CD4-positive, alpha-beta T cell treated with Interleukin-1 beta for 1 hour (primary cell): ENCODE results near the gene DTNBP1.
"Not testable (repeated sequence)": the region's sequence is repeated elsewhere in the genome, so short reads cannot be mapped to it uniquely, and the experiment has no call there.

Experiments
- DNase-seq, 2 donors: peaks; one replicate each; pipeline ENCODE4 v3.0.0-alpha.2; 2020 to 2022

The DTNBP1 gene

DNA sequence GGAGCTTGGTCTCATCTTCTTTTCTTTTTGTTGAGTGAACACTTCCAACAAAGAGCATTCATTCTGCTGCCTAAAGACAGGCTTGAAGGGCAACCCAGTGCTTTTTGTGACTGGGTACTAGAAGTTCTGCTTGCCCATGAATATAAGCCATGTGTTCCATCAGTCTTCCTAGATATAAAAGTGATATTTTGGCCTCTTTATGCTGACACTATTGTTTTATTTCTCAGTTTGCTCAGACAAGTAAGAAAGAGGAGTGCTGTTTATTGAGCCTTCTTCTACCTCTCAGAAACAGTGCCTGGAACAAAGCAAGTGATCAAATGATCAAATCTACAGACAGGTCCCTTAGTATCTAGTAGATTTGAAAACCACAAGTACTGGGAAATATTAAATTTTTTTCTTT, 2.4 kb upstream of the DTNBP1 start:
- no peak for DNase-seq

DNA sequence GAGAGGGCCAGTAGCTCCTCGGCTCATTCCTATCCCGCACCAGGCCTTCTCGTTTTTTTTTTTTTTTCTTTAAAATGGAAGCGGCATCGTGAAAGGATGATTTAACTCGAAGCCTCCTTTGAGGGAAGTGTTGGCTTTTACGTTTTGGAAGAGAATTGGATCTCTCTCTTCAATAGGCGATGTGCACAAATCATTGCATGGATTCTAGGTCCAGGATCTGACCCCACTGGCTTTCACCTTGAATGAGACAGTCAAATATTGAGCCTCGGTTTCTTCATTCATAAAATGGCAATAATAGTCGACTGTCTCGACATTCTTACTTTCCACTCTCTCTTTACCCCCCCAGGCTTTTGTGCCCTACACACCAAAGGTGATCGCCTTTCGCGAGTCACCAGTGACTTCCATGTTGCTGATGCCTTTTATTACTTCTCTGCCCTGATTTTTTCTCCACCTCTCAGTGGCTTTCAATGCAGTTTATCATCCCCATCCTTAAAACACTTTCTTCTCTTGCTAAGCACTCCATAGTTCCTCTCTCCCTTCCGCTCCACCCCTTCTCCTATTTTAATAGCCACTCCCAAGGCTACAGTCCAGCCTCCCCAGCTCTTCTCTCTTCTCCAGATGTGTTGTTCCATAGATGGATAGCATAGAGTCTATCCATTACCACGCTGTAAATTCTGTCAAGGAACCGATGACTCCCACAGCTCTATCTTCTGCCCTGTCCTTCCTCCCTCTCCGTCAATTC, 473 bp upstream of the DTNBP1 start:
- DNase-seq: peak in 1 of 2 donors; percentile 1

DNA sequence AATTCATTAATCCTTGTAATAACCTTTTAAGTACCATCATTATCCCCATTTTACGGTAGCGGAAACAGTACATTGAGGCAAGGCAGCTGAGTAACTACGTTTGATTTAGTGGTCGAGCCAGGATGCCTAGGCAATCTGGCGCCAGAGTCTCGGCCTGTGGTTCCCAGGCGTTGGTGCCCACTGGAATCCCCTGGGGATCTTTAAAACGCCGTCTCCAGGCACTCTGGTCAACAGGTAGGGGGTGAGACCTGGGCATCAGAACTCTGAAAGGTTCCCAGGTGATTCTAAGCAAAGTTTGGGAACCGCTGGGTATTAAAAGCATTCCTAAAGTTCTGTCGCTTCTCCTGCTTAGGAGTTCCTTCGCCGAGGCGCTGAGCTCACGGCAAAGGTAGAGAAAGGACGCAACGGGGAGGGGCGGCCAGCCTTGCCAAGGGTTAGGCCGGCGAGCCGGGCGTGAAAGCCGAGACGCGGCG, 939 bp downstream of the DTNBP1 start:
- no peak for DNase-seq

DNA sequence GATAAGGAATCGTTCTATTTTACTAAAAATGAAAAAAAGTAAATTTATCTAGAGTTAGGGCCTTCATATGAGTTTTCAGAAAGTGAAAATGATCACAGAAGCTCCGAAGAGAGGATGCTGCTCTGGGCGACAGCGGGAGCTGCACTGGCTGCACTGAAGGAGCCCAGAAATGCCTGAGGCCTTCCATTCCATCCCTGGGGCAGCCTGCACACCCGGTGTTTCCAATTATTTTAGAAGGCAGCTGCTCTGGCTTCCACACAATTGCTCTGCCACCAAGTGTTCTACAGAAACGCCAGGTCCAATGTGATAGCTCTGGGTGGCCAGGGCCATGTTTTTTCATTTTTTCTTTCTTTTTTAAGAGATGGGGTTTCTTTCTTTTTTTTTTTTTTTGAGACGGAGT, 3.6 kb downstream of the DTNBP1 start:
- DNase-seq: no peak

DNA sequence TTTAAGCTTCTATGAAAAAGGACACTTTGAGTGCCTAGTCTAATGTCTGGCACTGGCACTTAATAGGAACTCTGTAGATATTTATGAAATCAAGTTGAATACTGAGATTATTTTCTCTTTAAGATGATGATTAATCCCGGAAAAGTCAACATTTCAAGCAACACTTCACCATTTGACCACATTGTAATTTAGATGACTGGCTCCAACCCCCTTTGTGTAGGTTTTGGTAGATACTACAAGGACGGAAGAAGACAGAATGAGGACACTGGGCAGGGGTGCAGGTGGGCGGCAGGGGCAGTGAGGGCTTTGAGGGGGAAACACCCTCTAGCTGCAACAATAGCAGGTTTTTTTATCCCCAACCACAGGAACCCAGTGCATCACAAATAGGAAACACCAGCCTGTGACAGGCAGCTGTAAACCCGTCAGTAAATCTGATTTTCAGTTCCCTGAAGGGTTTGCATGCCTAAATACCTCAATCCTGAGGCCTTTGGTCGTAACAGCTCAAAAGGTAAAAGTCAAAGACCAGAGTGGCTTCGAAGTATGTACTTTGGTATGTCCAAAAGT, 4.6 kb downstream of the DTNBP1 start:
- DNase-seq: peak in 1 of 2 donors; percentile 17

DNA sequence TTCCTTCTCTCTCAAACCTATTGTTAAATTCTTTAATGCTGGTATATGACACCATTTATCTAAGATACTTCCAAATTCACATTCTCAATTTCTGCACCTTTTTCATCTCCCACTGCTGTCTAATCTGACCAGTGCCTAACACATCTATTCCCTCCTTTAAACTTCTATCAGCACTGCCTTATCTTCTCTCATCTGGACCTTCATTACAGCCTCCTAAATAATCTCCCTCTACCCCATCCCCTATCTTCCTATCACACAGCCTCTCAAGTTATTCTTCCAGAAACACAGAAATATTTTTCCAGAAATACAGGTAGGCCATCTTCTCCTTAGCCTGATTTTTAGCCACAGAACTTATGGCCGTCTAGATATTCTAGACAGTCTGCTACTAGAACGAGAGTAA, 5.5 kb downstream of the DTNBP1 start:
- DNase-seq: no peak

DNA sequence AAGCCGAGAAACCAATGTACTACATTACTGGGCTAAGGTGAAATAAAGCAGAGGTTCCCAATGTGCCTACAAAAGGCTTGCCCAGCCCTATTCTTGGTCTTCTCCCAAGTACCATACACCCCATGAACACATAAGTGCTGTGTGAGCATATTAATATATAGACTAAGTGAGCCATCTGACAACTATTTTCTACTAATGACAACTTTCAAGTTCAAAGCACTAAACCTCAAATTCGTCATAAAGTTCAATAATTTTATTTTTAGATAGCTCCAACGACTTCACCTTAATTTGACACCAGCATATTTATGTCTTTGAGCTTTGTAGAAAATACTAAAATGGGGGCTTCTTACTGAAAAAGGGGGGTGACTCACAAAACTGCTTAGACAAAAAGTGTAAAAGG, 6.7 kb downstream of the DTNBP1 start:
- no peak for DNase-seq

DNA sequence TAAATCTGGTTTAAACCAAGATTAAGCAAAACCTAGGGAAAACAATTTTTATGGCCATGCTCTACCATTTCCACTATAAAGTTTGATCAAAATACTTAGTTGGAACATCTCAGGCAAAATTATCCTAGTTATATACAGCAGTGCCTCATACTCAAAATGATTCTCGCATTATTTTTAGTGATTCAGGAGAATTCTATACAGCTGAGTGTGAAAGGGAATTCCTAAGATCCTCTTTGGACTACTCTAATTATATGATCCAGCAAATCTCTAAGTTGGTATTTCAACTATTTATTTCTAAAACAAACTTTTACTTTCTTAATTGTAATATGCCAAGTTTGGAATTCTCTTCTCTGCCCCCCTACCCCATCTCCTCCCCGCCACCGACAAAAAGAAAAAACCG, 8.6 kb downstream of the DTNBP1 start:
- DNase-seq: no peak

DNA sequence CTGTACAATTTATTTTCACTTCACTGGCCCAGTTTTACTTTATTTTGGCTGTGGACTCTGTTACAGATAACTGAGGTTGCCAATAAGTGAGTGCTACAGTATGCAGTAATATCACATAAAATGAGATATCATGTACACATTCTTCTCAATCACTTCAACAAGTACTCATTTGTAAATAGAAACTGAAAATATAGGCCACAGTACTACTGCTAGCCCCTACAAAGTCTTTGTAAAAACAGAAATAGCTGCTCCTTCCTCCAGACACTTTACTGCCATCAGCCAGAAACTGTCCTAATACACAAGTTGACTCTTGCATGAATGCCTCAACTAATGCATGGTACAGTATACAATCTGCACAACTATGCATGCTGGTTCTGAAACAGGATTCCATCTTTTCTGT, 9.2 kb downstream of the DTNBP1 start:
- DNase-seq: no peak

DNA sequence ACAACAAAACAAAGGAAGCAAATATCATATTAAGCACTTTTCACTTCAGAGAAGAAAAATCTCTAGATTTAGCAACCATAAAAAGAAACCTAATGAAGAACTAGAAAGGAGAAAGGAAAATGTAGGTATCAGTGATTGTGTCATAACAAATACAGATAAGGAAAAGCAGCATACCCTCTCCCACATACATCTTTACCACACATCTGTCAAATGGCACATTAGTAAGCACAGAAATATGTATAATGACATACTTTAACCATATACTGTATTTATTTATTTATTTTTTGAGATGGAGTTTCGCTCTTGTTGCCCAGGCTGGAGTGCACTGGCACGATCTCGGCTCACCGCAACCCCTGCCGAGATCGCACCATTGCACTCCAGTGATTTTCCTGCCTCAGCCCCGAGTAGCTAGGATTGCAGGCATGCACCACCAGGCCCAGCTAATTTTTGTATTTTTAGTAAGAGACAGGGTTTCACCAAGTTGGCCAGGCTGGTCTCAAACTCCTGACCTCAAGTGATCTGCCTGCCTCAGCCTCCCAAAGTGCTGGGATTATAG, 12.7 kb downstream of the DTNBP1 start:
- DNase-seq: not testable (repeated sequence)

DNA sequence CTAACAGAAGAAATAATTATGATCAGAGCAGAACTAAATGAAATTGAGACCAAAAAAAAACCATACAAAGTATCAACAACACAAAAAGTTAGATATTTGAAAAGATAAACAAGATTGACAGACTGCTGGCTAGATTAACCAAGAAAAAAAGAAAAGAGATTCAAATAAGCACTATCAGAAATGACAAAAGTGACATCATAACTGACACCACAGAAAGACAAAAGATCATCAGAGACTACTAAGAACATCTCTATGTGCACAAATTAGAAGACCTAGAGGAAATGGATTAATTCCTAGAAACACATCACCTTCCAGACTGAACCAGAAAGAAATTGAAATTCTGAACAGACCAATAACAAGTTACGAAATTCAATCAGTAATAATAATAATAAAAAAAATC, 17.9 kb downstream of the DTNBP1 start:
- DNase-seq: no peak

DNA sequence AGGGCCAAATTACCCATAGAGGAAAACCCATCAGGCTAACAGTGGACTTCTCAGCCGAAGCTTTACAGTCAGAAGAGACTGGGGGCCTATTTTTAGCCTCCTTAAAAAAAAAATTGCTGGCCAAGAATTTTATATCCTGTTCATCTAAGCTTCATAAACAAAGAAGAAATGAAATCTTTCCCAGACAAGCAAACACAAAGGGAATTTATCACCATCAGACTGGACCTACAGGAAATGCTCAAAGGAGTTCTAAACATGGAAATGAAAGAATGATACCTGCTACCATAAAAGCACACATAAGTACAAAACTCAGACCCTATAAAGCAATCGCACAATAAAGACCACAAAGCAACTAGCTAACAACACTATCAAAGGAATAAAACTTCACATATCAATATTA, 19.3 kb downstream of the DTNBP1 start:
- DNase-seq: no peak

DNA sequence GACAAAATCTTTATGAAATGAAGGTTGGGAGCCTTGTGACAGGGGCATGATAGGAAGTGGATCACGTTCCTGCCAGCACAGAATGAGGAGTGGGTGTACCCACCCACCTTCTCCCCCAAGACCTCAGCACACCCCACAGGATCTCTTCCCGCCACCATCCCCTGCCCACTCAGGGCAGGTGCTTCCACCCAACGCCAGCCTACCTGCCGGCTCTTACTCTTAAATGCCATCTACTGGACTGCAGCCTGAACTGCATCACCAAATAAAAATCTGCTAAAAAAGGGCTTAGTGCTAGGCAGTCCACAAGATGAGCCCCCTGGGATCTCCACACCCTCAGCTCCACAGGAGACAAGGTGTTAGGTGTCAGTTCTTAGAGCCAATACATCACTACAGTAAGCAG, 20.6 kb downstream of the DTNBP1 start:
- DNase-seq: no peak

DNA sequence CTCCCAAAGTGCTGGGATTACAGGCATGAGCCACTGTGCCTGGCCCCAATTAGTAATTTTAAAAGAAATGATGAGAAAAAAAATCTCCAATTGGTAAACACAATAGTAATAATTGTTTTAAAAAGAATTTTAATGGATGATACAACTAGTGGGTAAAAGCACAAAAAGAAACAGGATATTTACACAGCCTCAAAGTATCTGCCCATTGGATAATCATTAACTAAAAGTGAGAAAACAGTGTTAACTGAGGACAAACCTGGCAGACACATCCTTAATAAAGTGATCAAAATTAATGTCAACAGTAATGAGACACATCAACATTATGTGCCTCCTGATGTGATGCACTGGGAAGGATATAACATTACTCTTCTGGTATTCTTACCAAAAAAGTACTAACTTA, 24.5 kb downstream of the DTNBP1 start:
- no peak for DNase-seq

DNA sequence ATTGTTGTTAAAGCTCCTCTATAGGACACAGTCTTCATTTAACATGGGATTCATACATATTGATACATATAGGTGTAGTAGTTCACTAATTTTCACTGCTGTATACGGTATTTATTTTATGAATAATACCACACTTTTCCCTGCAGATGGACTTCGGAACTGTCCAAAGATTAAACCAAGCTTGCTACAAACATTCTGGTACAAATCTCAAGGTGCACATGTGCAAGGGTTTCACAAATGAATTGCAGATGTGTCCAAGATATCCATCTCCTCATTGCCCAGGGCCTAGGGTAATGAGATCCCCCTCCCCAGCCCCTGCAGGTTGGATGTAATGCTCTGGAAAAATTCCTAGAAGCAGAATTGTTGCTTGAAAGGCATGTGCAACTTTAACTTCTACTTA, 31.4 kb downstream of the DTNBP1 start:
- no peak for DNase-seq

DNA sequence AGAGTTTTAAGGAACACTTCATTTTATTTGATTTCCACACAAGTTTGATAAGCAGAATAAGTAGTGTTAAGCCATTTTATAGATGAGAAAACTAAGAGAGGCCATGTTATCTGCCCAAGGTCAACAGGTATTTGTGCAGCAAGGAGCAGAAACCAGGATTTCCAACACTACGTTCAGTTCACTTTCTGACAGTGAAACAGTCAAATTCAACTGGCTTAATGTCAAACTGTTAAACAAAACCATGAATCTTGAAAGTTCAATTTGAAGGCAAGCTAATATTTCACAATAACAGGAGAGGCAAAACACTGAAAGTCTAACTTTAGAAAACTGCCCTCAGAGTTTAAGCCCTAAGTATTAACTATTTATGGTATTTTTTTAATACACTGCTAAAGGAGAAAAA, 32.6 kb downstream of the DTNBP1 start:
- no peak for DNase-seq

DNA sequence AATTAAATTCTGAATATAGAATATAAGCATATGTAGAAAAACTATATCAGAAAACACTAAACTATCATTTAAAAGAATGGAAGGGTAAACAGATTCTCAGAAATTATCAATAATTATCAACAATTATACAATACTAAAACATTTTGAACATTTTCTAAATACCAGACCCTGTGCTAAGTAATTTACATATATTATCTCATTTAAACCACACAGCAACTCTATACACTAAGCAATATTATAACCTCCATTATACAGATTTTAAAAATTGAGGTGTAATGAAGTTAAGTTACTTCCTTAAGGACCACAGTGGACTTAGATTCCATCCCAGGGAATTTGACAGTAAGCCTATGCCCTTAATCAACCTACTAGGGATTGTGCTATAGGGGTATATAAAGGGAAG, 33.3 kb downstream of the DTNBP1 start:
- no peak for DNase-seq

DNA sequence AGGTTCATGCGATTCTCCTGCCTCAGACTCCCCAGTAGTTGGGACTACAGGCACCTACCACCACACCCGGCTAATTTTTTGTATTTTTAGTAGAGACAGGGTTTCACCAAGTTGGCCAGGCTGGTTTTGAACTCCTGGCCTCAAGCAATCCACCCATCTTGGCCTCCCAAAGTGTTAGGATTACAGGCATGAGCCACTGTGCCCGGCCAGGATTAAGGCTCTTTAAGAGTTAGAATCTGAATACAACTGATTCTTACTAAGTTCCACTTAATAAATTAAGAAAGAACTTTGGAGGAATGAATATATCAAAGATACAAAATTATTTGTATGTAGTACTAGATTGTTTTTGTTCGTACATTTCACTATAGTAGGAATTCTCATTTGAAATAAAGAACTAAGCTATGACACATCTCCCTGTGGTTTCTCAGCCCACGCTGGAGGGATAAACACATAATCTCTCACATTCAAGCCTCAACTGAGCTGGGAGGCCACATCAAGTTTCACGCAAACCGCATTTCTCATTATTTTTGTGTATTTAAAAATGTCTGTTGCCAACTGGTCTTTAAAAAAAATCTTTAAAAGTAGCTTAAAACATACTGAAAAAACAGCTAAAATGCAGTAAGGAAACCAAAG, 34.2 kb downstream of the DTNBP1 start:
- DNase-seq: peak; percentile 5 to 19

DNA sequence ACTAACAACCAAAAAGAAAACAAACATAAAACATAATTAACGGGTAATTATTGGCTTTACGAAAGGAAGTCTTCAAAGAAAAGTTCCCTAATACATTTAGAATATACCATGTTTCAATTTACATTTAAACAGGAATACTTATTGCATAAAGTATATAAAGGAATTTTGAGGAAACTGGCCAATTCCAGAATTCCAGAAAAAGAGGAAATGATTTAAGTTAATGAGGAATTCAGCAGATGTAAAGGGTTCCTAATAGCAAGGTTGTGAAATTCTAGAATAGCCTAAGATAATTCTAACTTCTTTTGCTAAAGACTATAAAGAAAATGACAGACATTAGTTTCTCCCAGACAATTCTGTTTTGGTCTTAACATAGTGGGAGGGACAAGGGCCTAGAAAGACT, 35.0 kb downstream of the DTNBP1 start:
- DNase-seq: no peak

DNA sequence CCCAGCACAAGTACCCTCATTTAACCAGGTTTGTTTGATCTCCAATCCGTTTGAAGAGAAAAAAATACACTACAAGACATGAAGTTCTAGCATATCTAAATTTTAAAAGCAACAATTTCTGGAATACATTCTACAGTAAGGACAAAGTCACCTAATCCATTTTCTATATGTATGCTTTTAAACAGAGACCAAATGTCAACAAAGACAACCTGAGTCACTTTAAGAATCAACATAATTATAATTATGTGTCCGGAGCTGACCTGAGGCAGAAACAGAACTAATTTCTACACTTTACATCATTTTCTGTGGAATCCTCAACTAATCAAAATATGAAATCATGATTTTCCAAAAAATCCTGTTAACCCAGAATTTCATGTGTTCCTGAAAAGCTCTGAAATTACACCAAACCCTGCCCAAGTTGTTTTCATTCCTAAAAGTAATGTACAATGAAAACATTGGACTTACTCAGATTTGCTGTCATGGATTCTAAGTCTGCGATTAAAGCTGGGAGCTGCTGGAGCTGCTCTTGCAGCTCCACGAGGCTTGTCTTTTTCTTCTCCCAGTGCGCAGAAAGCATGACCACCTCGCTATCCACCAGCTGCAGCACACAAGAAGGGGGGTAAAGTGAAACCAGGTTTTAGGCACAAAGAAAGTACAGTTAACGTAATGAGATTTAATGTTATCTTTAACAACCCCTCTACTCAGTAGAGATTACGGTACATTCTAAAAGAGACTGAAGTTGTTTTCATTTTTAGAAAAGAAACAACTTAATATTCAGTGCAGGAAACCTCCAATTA, 35.8 kb downstream of the DTNBP1 start:
- no peak for DNase-seq

DNA sequence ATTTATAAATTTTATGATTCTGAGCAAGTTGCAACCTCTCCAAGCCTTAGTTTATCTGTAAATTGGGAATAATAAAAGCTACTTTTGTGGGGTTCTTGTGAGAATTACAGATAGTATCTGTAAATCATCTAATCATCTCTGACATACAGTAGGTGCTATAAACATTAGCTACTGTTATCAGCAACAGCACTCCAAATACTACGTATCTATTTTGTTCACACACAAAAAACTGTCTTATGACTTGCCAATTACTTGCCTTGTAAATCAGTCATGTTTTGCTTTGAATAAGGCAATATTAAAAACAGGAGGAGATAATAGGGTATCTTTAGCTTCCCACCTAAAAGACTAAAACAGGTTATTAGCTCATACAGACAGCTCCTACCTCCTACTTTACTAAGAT, 36.7 kb downstream of the DTNBP1 start:
- DNase-seq: no peak

DNA sequence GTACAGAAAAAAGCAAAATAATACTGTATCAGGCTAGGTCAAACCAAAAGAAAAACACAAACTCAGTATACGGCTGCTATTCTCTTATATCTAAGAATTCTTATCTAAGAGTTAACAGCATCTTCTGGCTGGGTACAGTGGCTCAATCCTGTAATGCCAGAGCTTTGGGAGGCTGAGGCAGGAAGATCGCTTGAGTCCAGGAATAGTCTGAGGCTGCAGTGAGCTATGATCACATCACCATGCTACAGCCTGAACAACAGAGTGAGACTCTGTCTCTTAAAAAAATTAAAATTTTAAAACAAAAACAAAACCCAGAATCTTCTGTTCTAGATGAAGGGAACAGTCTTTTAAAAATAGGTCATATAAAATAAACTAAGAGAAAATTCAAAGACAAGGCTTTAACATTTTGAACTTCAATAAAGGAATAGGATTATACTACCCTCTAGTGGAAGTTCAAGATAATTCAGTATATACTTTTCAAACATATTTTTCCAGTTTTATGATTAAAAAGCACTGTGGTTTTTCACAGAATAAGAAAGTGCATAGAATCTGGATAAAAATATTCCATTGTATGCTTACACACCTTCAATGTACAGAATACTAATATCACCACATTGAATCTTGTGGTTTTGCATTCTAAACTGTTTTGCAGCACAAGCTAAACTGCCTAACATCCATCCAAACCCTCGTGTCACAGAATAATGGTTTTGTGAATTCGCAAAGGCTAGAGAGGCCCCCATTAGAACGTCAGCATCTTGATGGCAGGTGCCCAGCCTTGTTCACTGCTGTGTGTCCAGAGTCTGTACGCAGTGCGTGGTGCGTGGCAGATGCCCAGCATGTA, 39.3 kb downstream of the DTNBP1 start:
- DNase-seq: no peak
